8988T (cell line): ENCODE results near the gene WDR59.
"Not testable (repeated sequence)": the region's sequence is repeated elsewhere in the genome, so short reads cannot be mapped to it uniquely, and the experiment has no call there.

Experiments used
- DNase-seq: peaks from one replicate; pipeline ENCODE4 v3.0.0; 2011

The WDR59 gene

GRCh38 chr16:74984529-74985296 is at the start of gene WDR59:
Gene WDR59, minus strand, starts transcription at chr16:74985123. Its CDS starts 106 bp downstream, at chr16:74985017.
- peak; percentile 85 for DNase-seq

GRCh38 chr16:75032655-75033054 is 47.7 kb upstream of the WDR59 start:
- DNase-seq = no peak

GRCh38 chr16:75029854-75030253 is 44.9 kb upstream of the WDR59 start:
- DNase-seq = no peak

GRCh38 chr16:75028544-75029135 is 43.7 kb upstream of the WDR59 start:
- DNase-seq = no peak

GRCh38 chr16:75027520-75028300 is 42.8 kb upstream of the WDR59 start:
- no peak for DNase-seq

GRCh38 chr16:75026892-75027391 is 42.0 kb upstream of the WDR59 start:
- DNase-seq = no peak

- not testable (repeated sequence) for DNase-seq
These were observed 41.4 kb upstream of the WDR59 start for GRCh38 chr16:75026239-75026891.

- DNase-seq = no peak
These were observed 40.8 kb upstream of the WDR59 start for GRCh38 chr16:75025761-75026160.

- no peak for DNase-seq
These were observed 39.7 kb upstream of the WDR59 start for GRCh38 chr16:75024594-75024993.

GRCh38 chr16:75024182-75024581 is 39.3 kb upstream of the WDR59 start:
- DNase-seq = no peak

GRCh38 chr16:75023009-75023408 is 38.1 kb upstream of the WDR59 start:
- DNase-seq = no peak

GRCh38 chr16:75022567-75022966 is 37.6 kb upstream of the WDR59 start:
- no peak for DNase-seq

- DNase-seq = no peak
These were observed 36.5 kb upstream of the WDR59 start for GRCh38 chr16:75021410-75021809.

GRCh38 chr16:75019586-75019985 is 34.7 kb upstream of the WDR59 start:
- no peak for DNase-seq

GRCh38 chr16:75019007-75019406 is 34.1 kb upstream of the WDR59 start:
- no peak for DNase-seq

GRCh38 chr16:75017670-75018525 is 33.0 kb upstream of the WDR59 start:
- DNase-seq = no peak

- DNase-seq = not testable (repeated sequence)
These were observed 31.6 kb upstream of the WDR59 start for GRCh38 chr16:75016451-75017081.

- no peak for DNase-seq
These were observed 29.4 kb upstream of the WDR59 start for GRCh38 chr16:75014318-75014717.

GRCh38 chr16:75013123-75013522 is 28.2 kb upstream of the WDR59 start:
- not testable (repeated sequence) for DNase-seq

- DNase-seq = no peak
These were observed 27.6 kb upstream of the WDR59 start for GRCh38 chr16:75012380-75013081.
